K562 (cell line): ENCODE data around the gene SLC12A9. TPM values are rescaled to one million over a fixed set of nuclear protein-coding genes. Genes with fewer than 3 reads are reported as not detected.
A peak's percentile ranks its signal among the peaks of the same experiment; 100 is the strongest.

Experiments
- CUX1 ChIP-seq: fragments of 200-800 bp; sonication (Bioruptor generic); IDR thresholded peaks from 2 replicates; pipeline ENCODE4 v1.6.1; 2016; ENCODE audit warnings: missing genetic modification characterization, missing compliant biosample characterization
- FOXK1 ChIP-seq: sonication (generic); formaldehyde crosslinking; IDR thresholded peaks from 2 replicates; pipeline ENCODE4 v1.8.0; 2022; ENCODE audit warnings: missing genetic modification reagents, mild to moderate bottlenecking, borderline replicate concordance
- FUS ChIP-seq: fragments of 200-400 bp; formaldehyde crosslinking; optimal IDR thresholded peaks from 2 replicates; pipeline ENCODE3; 2017; ENCODE audit warnings: low read depth, low read length
- HNRNPH1 ChIP-seq: fragments of 200-400 bp; formaldehyde crosslinking; optimal IDR thresholded peaks from 2 replicates; pipeline ENCODE3; 2017; ENCODE audit warnings: low read depth, mild to moderate bottlenecking, low read length, moderate library complexity
- HSF4 ChIP-seq: fragments of 250-450 bp; sonication (Bioruptor Pico); IDR thresholded peaks from 2 replicates; pipeline ENCODE4 v2.1.2; 2022; ENCODE audit warnings: mild to moderate bottlenecking, moderate library complexity, borderline replicate concordance
- KDM1A ChIP-seq, 2 experiments: fragments of 450-650 bp; IDR thresholded peaks; 2 replicates each; pipeline ENCODE4 v1.6.1; 2016; ENCODE audit warnings: mild to moderate bottlenecking in 2 of 2
- PHTF2 ChIP-seq: fragments of 250-450 bp; sonication (Bioruptor Pico); IDR thresholded peaks from 2 replicates; pipeline ENCODE4 v1.5.0; 2021; ENCODE audit warnings: mild to moderate bottlenecking
- PTBP1 ChIP-seq: fragments of 200-400 bp; formaldehyde crosslinking; IDR thresholded peaks from 2 replicates; pipeline ENCODE4 v1.6.1; 2017; ENCODE audit warnings: low read depth, low read length
- RBM22 ChIP-seq: fragments of 200-400 bp; formaldehyde crosslinking; IDR thresholded peaks from 2 replicates; pipeline ENCODE4 v1.6.1; 2018; ENCODE audit warnings: low read length, low read depth; ENCODE audit not compliant: poor library complexity, severe bottlenecking
- RFX7 ChIP-seq: fragments of 250-450 bp; sonication (Bioruptor Pico); IDR thresholded peaks from 2 replicates; pipeline ENCODE4 v1.5.1; 2021; ENCODE audit warnings: mild to moderate bottlenecking
- SMARCC2 ChIP-seq: fragments of 450-650 bp; IDR thresholded peaks from 2 replicates; pipeline ENCODE4 v1.6.1; 2017; ENCODE audit warnings: antibody characterized with exemption, moderate library complexity, mild to moderate bottlenecking, low read depth
- TAF9B ChIP-seq: fragments of 450-650 bp; IDR thresholded peaks from 2 replicates; pipeline ENCODE4 v1.6.1; 2018; ENCODE audit warnings: mild to moderate bottlenecking; ENCODE audit not compliant: partially characterized antibody
- ZNF398 ChIP-seq: fragments of 250-450 bp; sonication (Bioruptor Pico); IDR thresholded peaks from 2 replicates; pipeline ENCODE4 v1.8.0; 2021; ENCODE audit warnings: moderate library complexity, mild to moderate bottlenecking, inconsistent platforms
- polyA plus RNA-seq, 8 experiments: library from polyadenylated mRNA; depleted of rRNA in 4 of 8; stranded (reverse) in 5 of 8; unstranded in 3 of 8; fragments of >200 nt; fragmentation: Nextera tagmentation in 2 of 8; fragmentation: Illumina TruSeq in 1 of 8; extraction: Ambion mirVana in 2 of 8; extraction: Trizol in 1 of 8; gene quantifications; 2 replicates each; pipeline versions ENCODE4 v1.2.1 to v1.2.3, GENCODE V29; 2011 to 2014; ENCODE audit warnings: inconsistent platforms in 1 of 8, missing spikeins in 1 of 8
- total RNA-seq, 7 experiments: library from RNA; depleted of rRNA in 6 of 7; stranded (reverse); fragments of >200 nt in 6 of 7; fragmentation: Illumina TruSeq in 2 of 7; extraction: Trizol in 2 of 7; gene quantifications; 2 replicates each; pipeline versions ENCODE4 v1.2.1 to v1.2.3, GENCODE V29; 2011 to 2021; ENCODE audit warnings: low replicate concordance in 1 of 7
- TF ChIP-seq, protein P1 (sequence below): fragments of 250-450 bp; sonication (Bioruptor Pico); IDR thresholded peaks from 2 replicates; pipeline ENCODE4 v1.4.0; 2020; ENCODE audit warnings: mild to moderate bottlenecking, moderate library complexity, borderline replicate concordance
- TF ChIP-seq, protein P2 (sequence below): IDR thresholded peaks from 2 replicates; pipeline ENCODE4 v1.6.1; 2011; ENCODE audit not compliant: insufficient read length; ENCODE audit errors: extremely low read depth

Gene SLC12A9
- total and polyA plus RNA-seq, 9 of the 15 experiments (the other 6 are each of a cell fraction or from before 2014, with no cell fraction given): 0.06 to 20.2 (median 10.7) TPM

DNA sequence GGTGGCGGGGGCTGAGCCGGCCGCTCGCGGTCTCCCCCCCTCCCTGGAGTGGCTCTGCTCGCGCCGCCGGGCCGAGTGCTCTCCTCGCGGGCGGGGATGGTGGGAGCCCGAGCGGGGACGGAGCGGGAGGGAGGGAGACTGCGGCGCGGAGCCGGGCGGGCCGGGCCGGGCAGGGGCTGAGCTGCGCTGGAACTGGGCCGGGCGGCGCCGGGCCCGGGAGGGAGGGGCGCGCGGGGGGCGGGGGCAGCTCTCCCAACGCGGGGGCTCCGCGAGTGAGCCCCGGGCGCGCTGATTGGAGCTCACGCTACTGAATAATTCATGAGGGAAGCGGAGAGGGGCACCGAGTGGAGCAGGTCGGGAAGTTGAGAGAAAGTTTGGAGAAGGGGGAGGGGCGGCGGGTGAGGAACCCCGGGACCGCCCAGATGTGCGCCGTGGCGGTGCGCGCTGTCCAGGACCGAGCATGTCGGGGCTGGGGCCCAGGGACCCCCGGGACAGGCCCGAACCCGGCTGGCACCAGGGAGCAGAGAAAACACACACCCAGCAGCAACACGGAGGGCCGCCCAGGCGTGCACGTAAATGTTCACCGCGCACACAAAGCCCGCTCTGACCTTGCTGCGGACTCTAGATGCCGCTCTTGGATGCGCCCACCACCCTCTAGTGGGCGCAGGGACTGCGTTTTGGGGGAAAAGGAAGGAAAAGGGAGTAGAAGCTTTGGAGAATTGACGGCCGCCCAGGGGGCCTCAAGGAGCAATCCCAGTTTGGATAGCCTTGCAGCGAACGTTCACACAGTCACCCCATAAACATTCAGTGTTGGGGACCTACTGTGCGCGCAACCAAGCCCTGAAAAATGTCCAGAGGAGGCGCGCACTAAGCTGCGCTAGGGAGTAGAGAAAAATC is 24.9 kb upstream of the SLC12A9 start, which contains the start of gene EPHB4 (continued):
- no peak for TF ChIP-seq CUX1 (CRISPR knock-in tag)
- no peak for TF ChIP-seq TAF9B
- TF ChIP-seq PTBP1: no peak
- TF ChIP-seq FOXK1 (CRISPR knock-in tag): peak; percentile 82; the same call in 1 of the 2 replicates
- no peak for TF ChIP-seq RFX7 (CRISPR knock-in tag)
- TF ChIP-seq, protein P1, sequence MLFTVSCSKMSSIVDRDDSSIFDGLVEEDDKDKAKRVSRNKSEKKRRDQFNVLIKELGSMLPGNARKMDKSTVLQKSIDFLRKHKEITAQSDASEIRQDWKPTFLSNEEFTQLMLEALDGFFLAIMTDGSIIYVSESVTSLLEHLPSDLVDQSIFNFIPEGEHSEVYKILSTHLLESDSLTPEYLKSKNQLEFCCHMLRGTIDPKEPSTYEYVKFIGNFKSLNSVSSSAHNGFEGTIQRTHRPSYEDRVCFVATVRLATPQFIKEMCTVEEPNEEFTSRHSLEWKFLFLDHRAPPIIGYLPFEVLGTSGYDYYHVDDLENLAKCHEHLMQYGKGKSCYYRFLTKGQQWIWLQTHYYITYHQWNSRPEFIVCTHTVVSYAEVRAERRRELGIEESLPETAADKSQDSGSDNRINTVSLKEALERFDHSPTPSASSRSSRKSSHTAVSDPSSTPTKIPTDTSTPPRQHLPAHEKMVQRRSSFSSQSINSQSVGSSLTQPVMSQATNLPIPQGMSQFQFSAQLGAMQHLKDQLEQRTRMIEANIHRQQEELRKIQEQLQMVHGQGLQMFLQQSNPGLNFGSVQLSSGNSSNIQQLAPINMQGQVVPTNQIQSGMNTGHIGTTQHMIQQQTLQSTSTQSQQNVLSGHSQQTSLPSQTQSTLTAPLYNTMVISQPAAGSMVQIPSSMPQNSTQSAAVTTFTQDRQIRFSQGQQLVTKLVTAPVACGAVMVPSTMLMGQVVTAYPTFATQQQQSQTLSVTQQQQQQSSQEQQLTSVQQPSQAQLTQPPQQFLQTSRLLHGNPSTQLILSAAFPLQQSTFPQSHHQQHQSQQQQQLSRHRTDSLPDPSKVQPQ (CRISPR knock-in tag): no peak
- no peak for TF ChIP-seq KDM1A (IDR thresholded peaks at IDR 0.05)
- TF ChIP-seq PHTF2: no peak
- TF ChIP-seq FUS: no peak
- no peak for TF ChIP-seq ZNF398 (CRISPR knock-in tag)
- 0 out of 2 replicates have a peak, but pooled peaks have one; percentile 34 for TF ChIP-seq SMARCC2
- TF ChIP-seq HNRNPH1: no peak
- no peak for TF ChIP-seq HSF4 (CRISPR knock-in tag)
- TF ChIP-seq, protein P2, sequence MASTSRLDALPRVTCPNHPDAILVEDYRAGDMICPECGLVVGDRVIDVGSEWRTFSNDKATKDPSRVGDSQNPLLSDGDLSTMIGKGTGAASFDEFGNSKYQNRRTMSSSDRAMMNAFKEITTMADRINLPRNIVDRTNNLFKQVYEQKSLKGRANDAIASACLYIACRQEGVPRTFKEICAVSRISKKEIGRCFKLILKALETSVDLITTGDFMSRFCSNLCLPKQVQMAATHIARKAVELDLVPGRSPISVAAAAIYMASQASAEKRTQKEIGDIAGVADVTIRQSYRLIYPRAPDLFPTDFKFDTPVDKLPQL: no peak
- TF ChIP-seq RBM22: no peak
